NCI-H1930 (cell line): ENCODE measurements around the gene ATAD1.
"Not testable (repeated sequence)": the region's sequence is repeated elsewhere in the genome, so short reads cannot be mapped to it uniquely, and the experiment has no call there.

Experiments used
- DNase-seq, 2 experiments: peaks; one replicate each; lab custom pipeline; 2025; lab: John Stamatoyannopoulos, UW

ATAD1 gene

DNA sequence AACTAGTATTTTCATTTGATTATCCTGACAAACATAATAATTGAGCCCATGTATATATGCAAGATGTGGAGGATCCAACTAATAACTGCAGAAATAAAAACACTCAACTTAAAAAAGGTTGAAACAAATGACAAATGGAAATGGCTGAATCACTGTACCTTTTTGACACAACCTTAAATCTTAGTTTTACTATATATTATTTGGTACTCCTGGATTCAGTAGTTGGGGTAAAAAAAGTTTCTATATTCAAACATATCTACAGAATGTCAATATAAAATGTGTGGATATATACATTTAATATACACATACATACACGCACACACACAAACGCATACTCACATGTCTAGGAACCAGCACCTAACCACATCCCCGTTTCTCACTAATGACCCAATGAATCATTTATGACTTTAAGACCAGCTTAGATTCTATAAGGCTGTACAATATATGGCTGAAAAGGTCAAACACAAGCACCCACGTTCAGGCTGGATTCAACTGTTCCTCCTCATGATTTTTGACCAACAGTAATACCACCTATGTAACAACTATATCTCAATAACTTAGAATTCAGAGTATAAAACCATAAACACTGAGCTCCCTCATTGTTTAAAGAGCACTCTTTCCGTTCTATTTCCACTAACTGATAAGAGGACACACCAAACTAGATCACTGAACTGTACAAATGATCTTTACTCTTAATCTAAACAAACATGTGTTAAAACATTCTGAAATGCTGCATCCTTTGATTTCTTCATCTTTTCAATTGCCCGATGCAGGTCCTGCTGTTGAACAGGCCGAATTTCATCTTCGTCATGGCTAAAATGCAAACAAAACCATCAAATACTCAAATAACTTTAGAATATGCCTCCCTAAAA is 63.8 kb downstream of the ATAD1 start:
- no peak for DNase-seq

DNA sequence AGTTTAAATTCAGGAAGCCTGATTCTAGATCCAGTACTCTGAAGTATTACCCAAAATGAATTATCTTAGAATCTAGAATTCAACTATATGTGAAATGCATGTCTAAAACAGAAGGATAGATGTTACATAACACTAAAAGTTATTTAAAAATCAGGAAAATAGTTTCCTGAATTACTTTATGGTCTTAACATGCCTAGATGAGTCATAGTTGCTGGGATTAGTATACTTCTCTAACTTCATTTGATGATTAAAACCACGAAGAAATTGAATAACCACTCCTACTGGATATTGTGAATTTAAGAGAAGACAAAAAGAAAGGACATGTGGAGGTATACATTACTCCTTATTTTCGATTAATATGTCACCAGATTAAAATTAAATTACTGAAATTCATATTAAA is 65.5 kb downstream of the ATAD1 start:
- no peak for DNase-seq

GRCh38 chr10:87751274-87751673 is 66.8 kb downstream of the ATAD1 start:
- DNase-seq, result no peak

DNA sequence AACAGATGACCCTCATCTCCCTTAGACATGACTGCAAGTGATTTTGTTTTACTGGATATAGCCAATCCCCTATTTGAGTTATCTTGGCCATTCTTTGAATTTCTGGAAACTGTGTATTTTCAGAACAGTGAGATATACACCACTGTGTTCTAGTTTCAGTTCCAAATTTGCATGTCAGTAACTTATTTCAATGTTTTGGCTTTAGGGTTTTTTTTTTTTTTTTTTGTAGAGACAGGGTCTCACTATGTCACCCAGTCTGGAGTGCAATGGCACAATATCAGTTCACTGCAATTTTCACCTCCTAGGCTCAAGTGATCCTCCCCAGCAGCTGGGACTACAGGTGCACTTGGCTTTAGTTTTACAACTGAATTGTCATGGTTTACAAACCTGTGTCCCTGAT is 67.2 kb downstream of the ATAD1 start:
- no peak for DNase-seq

DNA sequence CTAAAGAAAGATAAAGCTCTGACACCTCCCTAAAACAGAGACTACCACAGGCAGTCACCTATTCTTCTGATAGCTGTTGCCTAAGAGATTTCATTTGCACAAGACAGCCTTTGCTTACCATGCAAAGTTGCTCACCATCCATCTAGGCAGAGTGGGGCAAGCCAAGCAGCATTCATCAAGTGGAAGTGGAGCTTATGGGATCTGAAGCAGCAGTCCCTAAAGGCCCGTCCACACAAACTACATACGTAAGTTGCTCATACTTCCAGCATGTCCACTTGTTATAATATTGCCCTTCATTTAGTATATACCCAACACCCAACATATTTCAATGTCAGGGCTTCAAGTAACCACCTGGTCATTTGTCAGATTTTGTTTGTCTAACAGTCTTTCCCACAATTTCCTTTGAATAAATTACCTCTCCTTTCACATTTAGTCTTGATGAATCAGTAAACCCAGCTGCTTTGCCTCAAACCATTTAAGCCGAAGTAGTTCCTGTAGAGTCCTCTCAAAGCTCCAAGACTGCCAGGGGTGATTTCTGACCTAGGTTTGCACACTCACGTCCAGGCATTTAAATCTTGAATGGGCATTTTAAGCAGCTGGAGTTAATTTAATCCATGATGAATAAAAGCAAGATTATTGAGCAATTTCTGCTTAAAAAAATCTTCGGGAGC is 67.9 kb downstream of the ATAD1 start:
- DNase-seq, result no peak

DNA sequence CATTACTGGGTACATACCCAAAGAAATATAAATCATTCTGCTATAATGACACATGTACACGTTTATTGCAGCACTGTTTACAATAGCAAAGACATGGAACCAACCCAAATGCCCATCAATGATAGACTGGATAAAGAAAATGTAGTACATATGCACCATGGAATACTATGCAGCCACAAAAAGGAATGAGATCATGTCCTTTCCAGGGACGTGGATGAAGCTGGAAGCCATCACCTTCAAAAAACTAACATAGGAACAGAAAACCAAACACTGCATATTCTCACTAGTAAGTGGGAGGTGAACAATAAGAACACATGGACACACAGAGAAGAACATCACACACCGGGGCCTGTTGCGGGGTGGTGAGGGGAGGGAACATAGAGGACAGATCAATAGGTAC is 69.8 kb downstream of the ATAD1 start:
- DNase-seq, result not testable (repeated sequence)

DNA sequence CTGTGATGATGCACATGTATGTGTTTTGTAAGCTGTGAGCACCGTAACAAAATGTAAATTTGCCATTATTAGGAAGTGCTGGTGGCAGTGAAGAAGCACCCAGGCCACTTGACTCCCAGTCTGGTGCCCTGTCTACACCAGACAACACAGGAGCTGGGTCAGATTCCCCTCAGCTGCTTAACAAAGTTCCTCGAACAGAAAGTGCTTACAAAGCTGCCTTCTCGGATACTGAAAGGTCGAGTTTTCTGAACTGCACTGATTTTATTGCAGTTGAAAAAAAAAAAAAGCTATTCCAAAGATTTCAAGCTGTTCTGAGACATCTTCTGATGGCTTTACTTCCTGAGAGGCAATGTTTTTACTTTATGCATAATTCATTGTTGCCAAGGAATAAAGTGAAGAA is 71.1 kb downstream of the ATAD1 start:
- no peak for DNase-seq

GRCh38 chr10:87744606-87745005 is 73.4 kb downstream of the ATAD1 start:
- no peak for DNase-seq

GRCh38 chr10:87742992-87743610 is 74.9 kb downstream of the ATAD1 start:
- DNase-seq, result not testable (repeated sequence)

DNA sequence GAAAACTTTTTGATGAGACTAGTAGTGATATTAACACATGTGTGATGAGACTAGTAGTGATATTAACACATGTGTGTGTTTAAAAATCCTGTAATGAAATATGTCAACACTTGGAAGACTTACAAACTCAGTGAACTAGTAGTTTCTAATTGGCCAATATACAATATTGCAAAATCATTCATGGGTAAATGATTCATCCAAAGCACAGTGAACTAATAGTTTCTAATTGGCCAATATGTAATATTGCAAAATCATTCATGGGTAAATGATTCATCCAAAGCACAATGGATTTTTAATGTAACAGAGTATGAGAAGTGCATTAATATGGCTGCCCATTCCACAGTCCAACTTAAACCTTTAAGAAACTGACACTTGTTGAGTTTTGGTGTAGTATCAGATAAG is 77.8 kb downstream of the ATAD1 start:
- no peak for DNase-seq

DNA sequence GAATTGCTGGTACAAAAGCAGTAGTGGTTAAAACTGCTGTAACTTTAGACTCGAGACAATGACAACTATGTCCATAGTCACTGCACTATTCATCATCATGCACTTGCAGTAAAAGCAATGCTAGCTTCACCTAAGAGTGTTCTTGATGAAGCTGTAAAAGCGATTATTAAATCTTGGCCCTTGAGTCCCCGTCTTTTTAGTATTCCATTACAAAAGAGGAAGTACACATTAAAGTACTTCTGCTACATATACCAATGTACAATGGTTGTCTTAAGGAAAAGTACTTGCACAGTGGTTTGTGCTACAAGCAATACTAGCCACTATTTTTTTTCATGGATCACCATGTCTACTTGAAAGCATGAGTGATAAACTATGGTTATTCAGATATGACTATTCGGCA is 78.3 kb downstream of the ATAD1 start:
- no peak for DNase-seq

DNA sequence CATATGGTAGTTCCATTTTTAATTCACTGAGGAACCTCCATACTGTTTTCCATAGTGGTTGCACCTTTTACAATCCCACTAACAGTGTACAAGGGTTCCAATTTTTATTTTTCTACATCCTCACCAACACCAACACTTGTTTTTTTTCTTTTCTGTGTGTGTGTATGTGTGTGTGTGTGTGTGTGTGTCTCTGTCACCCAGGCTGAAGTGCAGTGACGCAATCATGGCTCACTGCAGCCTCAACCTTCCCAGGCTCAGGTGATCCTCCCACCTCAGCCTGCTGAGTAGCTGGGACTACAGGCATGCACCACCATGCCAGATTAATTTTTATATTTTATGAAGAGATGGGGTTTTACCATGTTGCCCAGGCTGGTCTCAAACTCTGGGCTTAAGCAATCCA is 79.8 kb downstream of the ATAD1 start:
- DNase-seq, result not testable (repeated sequence)

- peak in 1 of 2 experiments; percentile 2 for DNase-seq
Measured at GRCh38 chr10:87734987-87735827, 82.8 kb downstream of the ATAD1 start.

DNA sequence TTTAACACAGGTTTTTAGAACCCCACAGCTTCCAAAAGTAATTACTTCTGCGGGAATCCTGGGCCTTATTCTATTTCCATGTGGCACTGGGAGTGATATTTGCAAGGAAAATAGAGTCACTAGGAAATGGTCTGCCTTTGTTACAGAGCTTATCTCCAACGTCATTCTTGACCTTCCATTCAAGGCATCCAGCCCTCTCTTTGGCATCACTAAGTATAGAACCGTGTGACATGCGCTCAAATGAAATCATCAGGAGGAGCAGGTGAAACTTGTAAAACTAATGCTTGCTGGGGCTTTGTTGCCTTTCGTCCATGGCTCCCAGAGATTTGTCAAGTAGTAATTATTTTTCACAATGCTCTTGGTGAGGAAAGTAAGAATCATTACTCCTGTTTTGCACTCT is 84.9 kb downstream of the ATAD1 start:
- no peak for DNase-seq

- DNase-seq, result no peak
Measured at GRCh38 chr10:87729940-87730339, 88.1 kb downstream of the ATAD1 start.

- no peak for DNase-seq
Measured at GRCh38 chr10:87724789-87725188, 93.2 kb downstream of the ATAD1 start.

DNA sequence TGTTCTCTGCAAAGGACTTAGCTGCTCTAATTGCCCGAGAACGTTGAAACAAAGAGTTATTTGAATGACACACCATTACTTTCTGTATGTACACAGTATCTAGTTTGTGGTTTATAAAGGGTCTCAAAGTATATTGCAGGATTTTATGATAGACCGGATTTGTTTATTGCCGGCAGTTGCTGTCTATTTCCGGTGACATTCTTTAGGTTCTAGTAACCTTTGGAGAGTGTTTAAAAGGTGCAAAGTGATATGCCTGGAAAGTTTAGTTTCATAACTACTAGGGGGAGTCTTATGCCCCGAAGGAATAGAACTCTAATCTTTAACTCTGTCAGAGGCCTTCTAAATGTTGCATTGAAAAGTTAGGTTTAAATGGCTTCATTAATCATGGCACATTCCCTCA is 94.5 kb downstream of the ATAD1 start:
- no peak for DNase-seq

DNA sequence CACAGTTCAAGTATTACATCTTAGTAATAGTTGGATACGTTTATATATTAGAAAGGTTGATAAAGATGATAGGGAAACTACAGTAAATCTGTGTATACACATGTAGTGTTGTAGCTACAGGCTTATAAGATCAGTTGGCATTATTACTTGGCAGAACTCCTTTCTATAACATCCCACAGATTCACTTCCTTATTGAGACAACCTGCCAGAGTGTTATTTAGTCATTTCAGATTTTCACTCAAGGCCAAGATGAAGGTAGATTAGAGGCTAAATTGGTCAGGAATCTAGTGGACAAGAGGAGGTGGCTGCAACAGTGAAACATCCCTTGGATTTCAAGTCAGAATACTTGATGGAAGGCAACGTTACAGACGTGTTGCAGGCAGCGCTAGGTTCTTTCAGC is 95.3 kb downstream of the ATAD1 start:
- DNase-seq, result no peak

GRCh38 chr10:87721781-87722180 is 96.2 kb downstream of the ATAD1 start:
- DNase-seq, result peak; percentile 27 to 61

- no peak for DNase-seq
Measured at GRCh38 chr10:87720665-87721064, 97.4 kb downstream of the ATAD1 start.

DNA sequence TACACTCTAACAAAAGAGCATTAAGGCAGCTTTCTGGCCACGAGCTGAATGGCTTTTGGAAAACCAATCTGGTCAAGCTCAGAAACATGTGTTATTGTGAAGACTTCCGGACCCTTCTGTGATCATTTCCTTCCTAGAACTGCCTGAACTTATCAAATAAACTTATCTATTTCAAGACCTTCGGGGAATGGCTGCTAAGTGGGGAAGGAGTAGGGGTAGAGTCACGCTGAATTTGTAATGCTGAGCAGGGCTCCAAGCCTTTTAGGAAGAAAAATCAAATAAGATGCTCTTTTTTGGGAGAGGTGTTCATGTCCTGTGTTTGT is 101.7 kb downstream of the ATAD1 start:
- DNase-seq, result no peak
